ENCODE results near the gene GNG7.
"Not testable (repeated sequence)": the region's sequence is repeated elsewhere in the genome, so short reads cannot be mapped to it uniquely, and the experiment has no call there.

The GNG7 gene

DNA sequence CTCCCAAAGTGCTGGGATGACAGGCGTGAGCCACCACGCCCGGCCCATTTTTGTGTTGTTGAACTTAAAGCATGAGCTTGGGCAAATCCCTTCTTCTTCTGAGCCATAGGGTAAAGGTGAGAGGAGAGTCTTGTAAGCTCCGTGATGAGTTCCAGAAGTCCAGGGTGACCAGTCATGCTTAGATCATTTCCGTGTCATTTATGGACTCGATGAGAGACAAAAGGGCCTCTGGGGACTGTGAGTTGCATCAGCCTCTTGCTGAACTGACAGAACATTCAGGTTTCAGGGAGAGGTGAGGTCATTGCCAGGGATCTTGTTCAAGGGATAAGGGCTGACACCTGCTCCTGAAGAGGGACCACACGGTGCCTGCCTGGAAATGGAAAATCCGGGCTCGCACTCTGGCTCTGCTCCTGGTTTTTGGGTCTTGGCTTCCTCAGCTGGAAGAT is 173.0 kb downstream of the GNG7 start:
- no peak for DNase-seq

DNA sequence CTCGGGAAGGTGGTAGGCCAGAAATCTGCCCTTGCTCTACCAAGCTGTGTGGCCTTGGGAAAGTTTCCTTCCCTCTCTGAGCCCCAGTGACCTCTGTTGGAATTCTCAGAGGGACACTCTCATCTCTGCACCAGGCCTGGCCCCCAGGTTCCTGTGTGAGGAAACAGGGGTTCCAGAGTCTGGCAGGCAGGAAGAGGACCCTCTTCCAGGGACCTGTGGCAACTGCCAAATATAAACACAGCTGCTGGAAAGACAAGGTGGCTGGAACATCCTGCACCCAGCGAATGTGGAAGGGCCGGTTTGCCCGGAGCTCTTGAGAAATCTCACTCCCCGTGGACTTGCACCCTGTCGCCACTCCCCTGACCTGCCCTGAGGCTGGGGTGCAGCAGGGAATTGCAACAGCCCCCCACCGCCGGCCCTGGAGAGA is 173.8 kb downstream of the GNG7 start:
- no peak for DNase-seq

DNA sequence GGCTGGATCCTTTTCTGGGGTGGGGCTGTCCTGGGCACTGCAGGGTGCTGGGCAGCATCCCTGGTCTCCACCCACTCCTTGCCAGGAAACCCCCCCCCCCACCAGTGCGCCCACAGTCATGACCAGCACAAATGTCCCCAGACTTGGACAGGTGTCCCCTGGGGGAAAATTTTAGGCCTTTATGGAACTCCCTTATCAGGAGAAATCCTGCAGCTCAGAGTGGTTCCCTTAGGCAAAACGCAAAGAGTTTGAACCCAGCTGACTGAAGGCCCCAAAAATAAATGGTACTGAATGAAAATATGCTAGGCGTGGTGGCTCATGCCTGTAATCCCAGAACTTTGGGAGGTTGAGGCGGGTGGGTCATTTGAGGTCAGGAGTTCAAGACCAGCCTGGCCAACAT is 174.8 kb downstream of the GNG7 start:
- DNase-seq: no peak

DNA sequence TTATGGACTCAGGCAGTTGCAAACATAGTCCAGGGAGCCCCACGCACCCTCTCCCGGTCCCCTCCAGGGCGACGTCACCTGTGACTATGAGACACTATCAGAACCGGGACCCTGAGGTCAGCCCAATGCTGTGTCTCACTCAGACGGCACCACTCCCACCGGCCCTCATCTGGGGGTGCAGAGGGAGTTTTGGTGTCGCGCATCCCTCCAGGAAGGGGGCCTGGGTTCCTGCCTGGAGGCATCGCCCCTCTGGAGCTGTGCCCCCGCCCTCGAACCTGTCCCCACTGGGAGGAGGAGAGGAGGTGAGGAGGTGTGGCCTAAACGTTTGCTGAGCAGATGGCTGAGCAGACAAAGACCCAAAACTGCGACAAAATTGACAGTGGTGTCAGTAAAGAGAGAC is 175.3 kb downstream of the GNG7 start:
- no peak for DNase-seq

DNA sequence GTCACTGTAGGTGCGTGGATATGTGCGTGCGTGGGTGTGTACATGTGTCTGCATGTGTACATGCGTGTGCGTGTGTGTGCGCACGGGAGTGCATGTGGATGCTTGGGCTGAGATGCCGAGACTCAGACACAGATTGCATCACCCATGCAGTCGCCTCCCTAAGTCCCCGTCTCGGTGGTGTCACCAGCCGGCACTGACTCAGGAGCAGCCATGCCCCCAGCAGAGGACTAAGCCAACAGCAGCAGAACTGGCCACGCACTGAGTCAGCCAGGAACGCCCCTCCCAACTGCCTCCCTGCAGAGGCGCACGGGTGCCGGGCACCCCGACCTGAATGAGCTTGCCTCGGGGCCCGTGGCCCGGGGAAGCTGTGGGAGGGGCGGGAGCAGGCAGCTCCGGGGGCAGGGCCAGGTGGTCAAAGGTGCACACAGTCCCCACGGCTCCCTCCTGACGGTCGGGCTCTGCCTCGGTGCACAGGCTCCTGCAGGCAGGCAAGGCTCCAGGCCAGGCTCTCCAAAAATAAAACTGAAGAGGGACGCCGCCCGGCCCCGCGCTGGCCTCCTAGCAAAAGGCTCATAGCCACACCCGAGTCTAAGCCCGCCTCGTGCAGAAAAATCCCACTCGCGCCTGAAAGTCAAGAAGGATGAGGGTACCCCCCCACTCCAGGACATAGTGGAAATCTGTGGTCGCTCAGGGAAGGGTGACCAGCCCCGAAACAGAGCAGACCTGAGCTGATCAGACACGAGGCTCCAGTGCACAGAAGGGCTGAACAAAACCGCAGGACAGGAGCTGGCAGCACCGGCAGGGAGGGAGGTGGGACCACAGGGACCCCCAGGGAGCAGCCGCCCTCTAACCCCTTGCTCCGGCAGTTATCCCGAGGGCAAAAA is 177.4 kb downstream of the GNG7 start:
- DNase-seq: no peak

DNA sequence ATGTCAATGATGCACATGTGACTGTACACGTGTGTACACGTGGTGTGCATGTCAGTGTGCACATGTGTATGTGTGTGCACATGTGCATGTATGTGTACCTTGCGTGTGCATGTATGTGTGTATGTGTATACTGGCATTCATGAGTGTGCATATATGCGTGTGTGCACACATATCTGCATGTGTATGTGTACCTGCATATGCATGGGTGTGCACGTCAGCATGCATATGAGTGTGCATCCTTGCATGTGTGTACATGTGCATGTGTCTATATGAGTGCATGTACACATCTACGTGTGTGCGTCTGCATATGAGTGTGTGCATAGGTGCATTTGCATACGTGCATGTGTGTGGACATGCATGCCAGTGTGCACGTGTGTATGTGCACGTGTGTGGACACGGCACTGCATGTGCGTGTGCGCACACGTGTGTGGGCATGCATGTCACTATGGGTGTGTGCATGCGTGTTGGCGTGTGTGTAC is 178.1 kb downstream of the GNG7 start:
- no peak for DNase-seq

DNA sequence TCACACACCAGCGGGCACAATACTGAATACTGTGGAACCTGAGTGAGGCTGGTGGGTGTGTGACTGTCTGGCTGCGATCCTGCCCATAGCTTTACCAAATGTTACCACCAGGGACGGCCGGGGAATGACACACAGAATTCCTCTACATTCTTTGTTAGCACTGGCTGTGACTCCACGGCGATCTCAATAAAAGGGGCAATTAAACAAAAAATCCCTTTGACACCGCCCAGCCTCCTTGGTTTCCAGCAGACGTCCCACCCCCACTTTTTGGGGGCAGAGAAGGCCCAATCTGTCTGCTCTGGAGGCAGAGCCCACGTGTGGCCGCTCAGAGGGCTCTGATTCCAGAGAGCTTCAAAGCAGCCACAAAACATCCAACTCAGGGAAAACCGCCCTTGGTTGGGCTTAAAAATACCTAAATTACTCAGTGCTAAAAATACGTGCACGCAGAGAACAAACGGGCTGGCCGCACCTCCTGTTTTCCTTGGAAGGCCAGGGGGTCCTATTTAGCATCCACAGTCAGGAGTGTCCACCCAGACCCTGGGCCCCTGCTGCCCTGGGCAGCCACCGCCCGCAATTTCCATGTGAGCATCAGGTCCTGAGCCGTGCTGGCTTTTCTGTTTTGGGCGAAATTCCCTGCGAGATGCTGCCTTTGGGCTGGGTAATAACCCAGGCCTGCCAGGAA is 178.7 kb downstream of the GNG7 start:
- DNase-seq: peak; percentile 53

DNA sequence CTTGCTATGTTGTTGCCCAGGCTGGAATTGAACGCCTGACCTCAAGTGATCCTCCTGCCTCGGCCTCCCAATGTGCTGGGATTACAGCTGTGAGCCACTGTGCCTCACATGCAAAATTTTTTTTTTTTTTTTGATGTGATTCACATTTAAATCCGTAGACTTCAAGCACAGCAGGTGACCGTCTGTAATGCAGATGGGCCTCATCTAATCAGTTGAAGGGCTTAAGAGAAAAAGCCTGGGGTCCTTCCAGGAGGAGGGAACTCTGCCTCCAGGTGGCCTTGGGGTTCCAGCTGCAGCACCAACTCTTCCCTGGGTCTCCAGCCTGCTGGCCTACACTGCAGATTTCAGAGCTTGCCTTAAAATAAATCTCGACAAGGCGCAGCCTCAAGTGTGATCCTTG is 183.0 kb downstream of the GNG7 start:
- no peak for DNase-seq

DNA sequence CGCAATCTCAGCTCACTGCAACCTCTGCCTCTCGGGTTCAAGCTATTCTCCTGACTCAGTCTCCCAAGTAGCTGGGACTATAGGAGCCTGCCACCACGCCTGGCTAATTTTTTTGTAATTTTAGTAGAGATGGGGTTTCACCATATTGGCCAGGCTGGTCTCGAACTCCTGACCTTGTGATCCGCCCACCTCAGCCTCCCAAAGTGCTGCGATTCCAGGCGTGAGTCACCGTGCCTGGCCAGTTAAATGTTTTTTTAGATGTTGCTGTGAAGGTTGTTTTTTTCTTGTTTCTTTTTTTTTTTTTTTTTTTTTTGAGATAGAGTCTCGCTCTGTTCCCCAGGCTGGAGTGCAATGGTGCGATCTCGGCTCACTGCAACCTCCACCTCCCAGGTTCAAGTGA is 183.6 kb downstream of the GNG7 start:
- DNase-seq: not testable (repeated sequence)

DNA sequence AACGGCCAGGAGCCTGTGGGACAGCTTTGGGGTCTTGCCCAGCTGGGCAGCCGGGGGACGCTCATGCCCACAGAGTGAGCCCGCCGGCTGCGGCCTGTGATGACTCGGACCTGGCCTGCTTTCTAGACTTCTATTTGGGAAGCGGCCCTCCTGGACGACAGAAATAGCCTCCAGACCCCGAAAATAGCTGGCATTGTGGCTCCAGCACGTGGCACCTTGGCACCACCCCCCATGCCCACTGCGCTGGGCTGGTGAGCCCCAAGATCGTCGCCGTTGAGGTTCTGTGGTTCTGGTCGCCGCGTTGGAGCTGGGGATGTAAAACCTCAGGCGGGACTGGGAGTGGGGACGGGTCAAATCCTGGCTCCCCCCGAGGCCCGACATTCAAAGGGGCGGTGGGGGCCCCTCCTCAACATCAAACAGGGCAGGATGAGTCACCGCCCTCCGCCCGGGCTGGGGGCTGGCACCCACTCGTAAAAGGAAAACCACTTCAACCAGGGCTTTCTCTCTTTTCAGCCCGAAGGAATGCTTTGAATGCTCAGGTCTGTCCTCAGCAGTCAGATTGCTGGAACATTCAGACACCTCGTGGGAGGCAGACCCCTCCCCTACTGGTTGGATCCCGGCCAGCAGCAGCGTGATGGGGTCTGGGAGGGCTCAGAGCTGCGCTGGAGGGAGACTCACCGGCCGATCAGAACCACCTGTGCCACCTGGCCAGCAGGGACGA is 184.5 kb downstream of the GNG7 start:
- no peak for DNase-seq

DNA sequence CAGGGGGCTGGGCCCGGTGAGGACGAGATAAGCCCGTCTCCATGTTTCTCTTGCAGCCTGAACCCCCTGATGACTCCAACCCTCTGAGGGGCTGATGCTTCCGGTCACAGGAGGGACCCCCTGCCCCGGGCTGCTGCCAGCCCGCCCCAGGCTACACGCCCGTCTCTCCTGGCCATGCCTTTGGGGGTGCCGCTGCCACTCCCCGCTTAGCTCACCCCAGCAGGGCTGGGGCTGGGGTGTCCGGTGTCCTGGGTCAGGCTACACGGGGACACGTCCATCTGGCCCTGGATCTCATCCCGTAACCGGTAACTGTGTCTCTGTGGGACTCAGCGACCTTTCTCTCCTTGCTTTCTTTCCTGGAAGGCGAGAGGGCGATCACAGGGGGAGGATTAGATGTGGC is 185.8 kb downstream of the GNG7 start:
- DNase-seq: no peak

DNA sequence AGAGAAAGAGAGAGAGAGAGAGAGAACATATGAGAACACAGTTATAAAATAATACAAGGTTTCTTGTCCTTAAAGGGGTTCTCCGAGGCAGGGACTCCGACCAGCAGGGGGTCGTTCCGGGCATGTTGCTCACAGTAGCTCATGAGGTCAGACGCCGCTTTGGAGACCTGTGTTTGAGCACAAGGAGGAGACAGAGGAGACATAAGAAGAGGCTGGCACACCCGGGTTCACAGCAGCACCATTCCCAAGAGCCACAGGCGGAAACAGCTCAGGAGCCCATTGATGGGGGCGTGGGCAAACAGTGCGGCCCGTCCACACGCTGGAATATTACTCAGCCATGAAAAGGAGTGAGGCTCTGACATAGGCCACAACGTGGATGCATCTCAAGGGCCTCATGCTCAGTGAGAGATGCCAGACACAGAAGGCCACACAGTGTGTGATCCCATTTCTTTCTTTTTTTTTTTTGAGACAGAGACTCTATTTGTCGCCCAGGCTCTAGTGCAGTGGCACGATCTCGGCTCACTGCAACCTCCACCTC is 187.4 kb downstream of the GNG7 start:
- DNase-seq: no peak

DNA sequence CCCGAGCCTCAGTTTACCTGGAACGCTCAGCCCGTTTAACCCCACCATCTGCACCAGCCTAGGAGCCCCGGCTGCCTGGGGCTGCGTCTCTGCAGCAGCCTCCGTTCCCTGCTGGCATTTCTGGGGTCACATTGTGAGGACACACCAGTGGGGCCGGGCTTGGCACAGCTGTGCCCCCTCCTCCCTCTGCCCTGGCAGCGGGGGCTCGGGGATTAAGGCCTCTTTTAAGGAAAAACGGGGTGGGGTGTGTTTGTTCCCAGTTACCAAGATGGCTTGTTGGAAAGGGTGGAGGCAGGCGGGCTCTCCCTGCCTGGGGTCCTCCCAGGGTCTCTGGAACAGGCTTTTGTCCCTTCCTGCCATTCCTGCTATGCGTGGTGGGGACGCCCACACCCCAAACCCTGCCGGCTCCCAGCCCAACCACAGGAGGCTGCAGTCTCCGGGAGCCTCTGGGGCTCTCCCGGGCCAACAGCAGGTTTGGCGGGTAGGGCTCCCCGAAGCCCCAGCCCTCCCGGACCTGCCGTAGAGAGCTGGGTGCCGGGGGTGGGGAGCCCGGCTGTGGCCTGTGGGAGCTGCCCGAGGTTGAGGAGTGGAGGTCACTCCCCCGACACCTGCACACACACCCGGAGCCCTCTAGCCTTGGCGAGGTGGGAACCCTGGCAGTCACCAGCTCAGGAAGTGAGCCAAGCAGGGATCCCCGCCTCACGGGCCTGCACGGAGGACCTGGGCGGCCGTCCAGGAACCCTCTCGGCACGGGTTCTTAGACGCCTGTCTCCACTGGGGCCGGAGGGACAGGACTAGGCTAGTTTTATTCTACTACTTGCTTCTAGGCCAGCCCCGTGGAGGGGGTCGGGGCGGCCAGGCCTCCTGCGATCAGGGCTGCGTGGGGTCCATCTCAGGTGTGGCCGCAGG is 189.7 kb downstream of the GNG7 start:
- no peak for DNase-seq

DNA sequence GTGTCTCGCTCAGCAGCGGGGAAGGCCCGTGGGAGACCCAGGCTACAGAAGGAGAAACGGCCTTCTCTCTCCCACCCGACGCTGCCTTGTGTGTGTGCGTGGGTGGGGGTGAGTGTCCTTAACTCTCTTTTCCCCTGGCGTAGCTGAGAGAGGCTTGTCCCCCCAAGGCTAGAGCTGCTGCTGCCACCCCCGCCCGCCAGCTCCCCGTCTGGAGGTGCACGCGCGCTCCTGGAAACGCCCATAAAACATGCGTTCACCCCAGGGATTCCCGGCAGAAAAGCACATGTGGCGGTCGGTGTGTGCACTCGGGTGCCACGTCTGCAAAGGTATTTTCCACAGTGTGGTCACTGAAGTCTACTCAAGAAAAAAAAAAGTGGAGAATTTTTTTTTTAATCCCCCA is 190.5 kb downstream of the GNG7 start:
- no peak for DNase-seq

DNA sequence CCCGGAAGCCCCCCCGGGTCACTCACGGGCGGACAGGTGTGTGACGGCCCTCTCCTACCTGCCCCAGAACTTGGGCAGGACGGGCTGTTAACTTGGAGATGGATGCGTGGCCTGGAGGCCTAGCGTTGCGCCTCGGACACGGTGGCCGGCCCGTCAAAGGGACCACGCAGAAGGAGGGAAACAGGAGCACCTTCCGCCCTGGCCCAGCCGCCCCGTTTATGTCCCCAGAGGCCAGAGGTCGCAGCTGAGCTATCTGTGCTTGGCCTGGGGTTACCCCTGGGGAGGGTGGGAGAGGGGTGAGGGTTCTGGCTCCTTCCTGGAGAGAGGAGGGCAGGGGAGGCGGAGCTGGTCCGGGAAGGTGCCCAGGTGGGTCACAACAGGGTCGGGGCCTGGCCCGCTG is 190.9 kb downstream of the GNG7 start:
- no peak for DNase-seq

DNA sequence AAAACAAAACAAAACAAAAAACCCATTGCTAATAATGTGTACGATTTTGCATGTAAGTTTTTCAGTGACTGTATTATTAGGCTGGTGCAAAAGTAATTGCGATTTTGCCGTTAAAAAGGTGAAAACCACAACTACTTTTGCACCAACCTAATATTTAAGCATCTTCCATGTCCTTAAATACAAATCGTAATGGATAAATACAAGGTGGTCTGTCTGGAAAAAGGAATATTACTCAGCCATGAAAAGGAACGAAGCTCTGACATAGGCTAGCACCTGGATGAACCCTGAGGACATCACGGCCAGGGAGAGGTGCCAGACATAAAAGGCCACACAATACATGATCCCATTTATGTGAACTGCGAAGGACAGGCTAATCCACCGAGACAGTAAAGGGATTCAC is 193.4 kb downstream of the GNG7 start:
- DNase-seq: no peak

DNA sequence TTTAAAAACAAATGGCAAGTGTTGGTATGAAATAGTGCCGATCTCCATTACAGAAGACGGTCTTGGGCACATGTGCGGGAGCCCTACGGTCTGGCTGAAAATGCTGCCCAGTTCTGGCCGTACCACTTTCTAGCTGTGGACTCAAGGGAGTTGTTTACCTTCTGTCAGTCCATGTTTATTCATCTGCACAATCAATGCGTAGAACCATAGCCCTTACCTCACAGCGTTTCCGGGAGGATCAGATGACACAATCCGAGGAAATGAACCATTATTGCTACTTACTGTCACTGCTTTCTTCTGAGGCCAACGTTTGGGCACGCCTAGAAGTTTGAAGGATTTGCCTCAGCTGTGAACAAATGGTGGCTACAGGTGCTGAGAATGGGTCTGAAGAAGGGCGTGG is 195.4 kb downstream of the GNG7 start:
- peak; percentile 66 for DNase-seq

DNA sequence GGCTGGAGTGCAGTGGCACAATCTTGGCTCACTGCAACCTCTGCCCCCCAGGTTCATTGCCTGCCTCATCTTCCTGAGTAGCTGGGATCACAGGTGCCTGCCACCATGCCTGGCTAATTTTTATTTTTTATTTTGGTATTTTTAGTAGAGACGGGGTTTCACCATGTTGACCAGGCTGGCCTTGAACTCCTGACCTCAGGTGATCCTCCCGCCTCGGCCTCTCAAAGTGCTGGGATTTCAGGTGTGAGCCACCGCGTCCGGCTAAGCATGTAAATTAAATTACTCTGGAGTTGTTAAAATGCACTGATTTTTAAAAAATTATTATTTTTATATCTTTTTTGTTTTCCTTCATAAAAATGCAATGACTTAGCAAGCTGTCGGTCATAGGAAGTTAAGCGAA is 195.8 kb downstream of the GNG7 start:
- not testable (repeated sequence) for DNase-seq

DNA sequence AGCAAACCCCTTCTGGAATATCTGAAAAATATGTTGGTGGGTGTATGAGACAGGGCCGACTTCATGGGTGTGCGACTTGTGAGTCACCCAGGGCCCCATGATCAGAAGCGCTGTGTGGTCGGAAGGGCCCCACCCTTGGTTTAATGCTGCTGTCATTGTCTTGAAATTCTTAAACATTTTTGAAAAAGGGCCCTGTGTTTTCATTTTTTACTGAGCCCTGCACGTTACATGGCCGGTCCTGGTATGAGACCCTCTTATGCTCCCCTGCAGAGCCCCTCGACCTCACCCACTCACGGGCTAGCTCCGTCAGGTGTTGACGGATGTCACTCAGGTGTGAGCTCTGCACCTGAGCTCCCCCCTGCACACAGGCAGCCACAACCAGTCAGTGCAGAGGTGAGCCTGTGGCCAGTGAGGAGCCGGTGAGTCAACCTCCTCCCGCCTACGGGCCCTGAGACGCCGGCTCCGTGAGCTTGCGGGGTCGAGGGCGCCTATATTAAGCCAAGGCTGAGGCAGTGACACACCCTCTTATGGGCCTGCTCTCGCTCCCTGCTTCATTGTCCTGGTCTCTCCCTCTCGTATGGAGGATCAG is 198.9 kb downstream of the GNG7 start:
- no peak for DNase-seq

DNA sequence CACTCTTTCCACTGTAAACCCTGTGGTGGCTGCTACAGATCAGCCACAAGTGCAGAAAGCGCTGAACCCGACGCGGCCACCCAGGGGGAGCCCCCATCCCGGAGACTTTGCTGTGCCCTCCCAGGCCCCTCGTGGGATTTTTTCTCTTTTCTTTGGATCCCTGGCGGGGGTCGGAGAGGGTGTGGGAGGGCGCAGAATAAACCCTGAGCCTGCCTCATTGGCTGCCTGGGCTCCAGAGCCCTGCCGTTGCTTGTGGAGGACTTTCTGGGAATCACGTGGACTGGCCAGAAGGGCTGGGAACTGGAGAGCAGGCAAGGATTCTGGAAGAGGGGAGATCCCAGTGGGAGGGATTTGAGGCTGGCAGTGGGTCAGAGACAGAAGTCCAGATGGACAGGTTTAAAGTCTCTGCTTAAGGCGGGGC is 201.6 kb downstream of the GNG7 start:
- DNase-seq: no peak

DNA sequence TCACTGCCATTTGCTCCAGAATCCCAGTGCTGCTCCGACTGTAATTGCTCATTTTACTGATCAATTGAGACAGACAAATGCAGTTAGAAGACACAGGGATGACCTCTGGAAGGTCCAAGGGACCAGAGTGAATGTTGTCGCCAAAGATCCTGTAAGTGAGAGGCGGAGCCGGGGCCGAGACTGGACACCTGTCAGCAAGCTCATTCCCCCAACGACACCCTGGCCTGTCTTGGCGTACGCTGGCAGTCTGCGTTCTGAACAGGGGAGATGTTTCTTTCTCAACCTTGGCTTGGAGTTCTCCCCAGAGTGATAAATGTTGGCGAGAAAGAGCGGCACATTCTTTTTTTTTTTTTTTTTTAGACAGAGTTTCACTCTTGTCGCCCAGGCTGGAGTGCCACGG is 202.3 kb downstream of the GNG7 start:
- DNase-seq: no peak

DNA sequence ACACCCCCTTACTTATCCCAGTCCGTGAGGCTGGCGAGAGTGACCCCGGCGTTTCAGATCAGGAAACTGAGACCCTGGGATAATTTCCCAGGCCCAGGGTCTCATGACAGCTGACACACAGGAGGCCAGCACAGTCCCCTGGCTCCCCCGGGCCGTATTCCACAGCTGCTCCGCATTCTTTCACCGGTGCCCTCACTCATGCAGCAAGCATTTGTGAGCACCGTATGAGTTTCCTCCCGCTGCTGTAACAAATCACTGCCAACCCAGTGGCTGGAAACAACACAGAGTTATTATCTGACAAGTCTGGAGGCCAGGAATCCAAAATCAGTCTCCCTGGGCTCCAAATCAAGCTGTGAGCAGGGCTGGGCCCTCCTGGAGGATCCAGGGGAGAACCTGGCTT is 205.3 kb downstream of the GNG7 start:
- no peak for DNase-seq

All from eye (tissue), 1 donor.